B cell (primary cell): Measurements from ENCODE around the gene CAPN5. TPM values are rescaled to one million over a fixed set of nuclear protein-coding genes. Genes with fewer than 3 reads are reported as not detected.

Source experiments
- ATAC-seq: fragments of 200-7000 bp; cut with Tn5 transposase; one replicate; pipeline ENCODE4 v1.10.0; 2021; ENCODE audit warnings: low read depth, mild to moderate bottlenecking, moderate number of reproducible peaks, moderate library complexity
- CTCF ChIA-PET: fragments of 350-600 bp; sonication (Branson Sonifier 250); formaldehyde crosslinking; loops from one replicate; lab custom pipeline; 2021; ENCODE audit warnings: antibody characterized with exemption, inconsistent platforms; lab: Charles Lee
- POLR2A ChIA-PET: fragments of 350-600 bp; sonication (Branson Sonifier 250); formaldehyde crosslinking; loops from one replicate; lab custom pipeline; 2021; ENCODE audit warnings: antibody characterized with exemption; lab: Charles Lee
- DNase-seq: peaks from one replicate; pipeline ENCODE4 v3.0.0; 2013
- H2AFZ ChIP-seq: 2 replicates; pipeline ENCODE4 v1.6.1; 2012; ENCODE audit warnings: mild to moderate bottlenecking, low read depth, low read length; ENCODE audit not compliant: insufficient read depth, poor library complexity, severe bottlenecking
- H3K27ac ChIP-seq, 2 donors: 1 replicate in 1 of 2; 2 replicates in 1 of 2; pipeline ENCODE4 v1.5.1; 2012 to 2013; ENCODE audit warnings: low read length in 2 of 2, mild to moderate bottlenecking in 2 of 2, moderate library complexity in 1 of 2
- H3K27me3 ChIP-seq, 4 experiments: fragments of 200-600 bp in 1 of 4; sonication (generic) in 1 of 4; replicated peaks in 1 of 4; 1 replicate in 2 of 4; 2 replicates in 2 of 4; pipeline versions ENCODE4 v1.6.1 to v1.7.0; 2013 to 2016; ENCODE audit warnings: low read length in 3 of 4, mild to moderate bottlenecking in 2 of 4, mixed read lengths in 1 of 4, moderate library complexity in 1 of 4; ENCODE audit not compliant: insufficient read depth in 4 of 4, control insufficient read depth in 3 of 4; ENCODE audit errors: control extremely low read depth in 1 of 4
- H3K36me3 ChIP-seq, 2 experiments: replicated peaks in 1 of 2; 1 replicate in 1 of 2; 2 replicates in 1 of 2; pipeline versions ENCODE4 v1.6.1 to v1.7.1; 2013; ENCODE audit warnings: low read length in 1 of 2; ENCODE audit not compliant: insufficient read depth in 2 of 2, control insufficient read depth in 1 of 2; ENCODE audit errors: control extremely low read depth in 1 of 2, extremely low read depth in 1 of 2
- H3K4me1 ChIP-seq, 2 donors: fragments of 200-600 bp in 1 of 2; sonication (generic) in 1 of 2; 1 replicate in 1 of 2; 2 replicates in 1 of 2; pipeline versions ENCODE4 v1.5.1 to v1.6.1; 2013 to 2017; ENCODE audit warnings: low read length in 2 of 2; ENCODE audit not compliant: control insufficient read depth in 2 of 2, insufficient read depth in 2 of 2
- H3K4me2 ChIP-seq: replicated peaks from 2 replicates; pipeline ENCODE3; 2012; ENCODE audit warnings: mild to moderate bottlenecking, low read depth, low read length; ENCODE audit not compliant: poor library complexity, severe bottlenecking
- H3K4me3 ChIP-seq, 5 experiments: fragments of 200-600 bp in 1 of 5; sonication (generic) in 1 of 5; 1 replicate in 3 of 5; 2 replicates in 2 of 5; pipeline versions ENCODE4 v1.5.1 to v1.7.0; 2011 to 2016; ENCODE audit warnings: low read length in 4 of 5, mild to moderate bottlenecking in 4 of 5, low read depth in 2 of 5, control low read depth in 1 of 5, moderate library complexity in 1 of 5; ENCODE audit not compliant: insufficient read depth in 1 of 5; ENCODE audit errors: control extremely low read depth in 1 of 5, extremely low read depth in 1 of 5
- H3K79me2 ChIP-seq: fragments of 200-600 bp; sonication (generic); one replicate; pipeline ENCODE4 v1.6.0; 2016; ENCODE audit warnings: low read length; ENCODE audit not compliant: control insufficient read depth, insufficient read depth
- H3K9ac ChIP-seq: fragments of 200-600 bp; sonication (generic); 2 replicates; pipeline ENCODE4 v1.6.1; 2017; ENCODE audit warnings: mild to moderate bottlenecking, low read length, moderate library complexity
- H3K9me3 ChIP-seq, 3 donors: one replicate each; pipeline versions ENCODE4 v1.6.1 to v1.7.1; 2013; ENCODE audit warnings: low read length in 2 of 3; ENCODE audit not compliant: control insufficient read depth in 2 of 3, insufficient read depth in 1 of 3; ENCODE audit errors: control extremely low read depth in 1 of 3
- H4K20me1 ChIP-seq: 2 replicates; pipeline ENCODE4 v1.6.0; 2012; ENCODE audit warnings: mild to moderate bottlenecking, low read length; ENCODE audit not compliant: insufficient read depth, control insufficient read depth, poor library complexity, severe bottlenecking
- H3K27ac Mint-ChIP-seq: one replicate; pipeline ENCODE4 v1.8.0; 2021; ENCODE audit warnings: mixed read lengths
- H3K27me3 Mint-ChIP-seq: one replicate; pipeline ENCODE4 v1.8.0; 2021; ENCODE audit warnings: mixed read lengths
- H3K4me1 Mint-ChIP-seq: one replicate; pipeline ENCODE4 v1.8.0; 2021; ENCODE audit warnings: mixed read lengths
- H3K4me3 Mint-ChIP-seq: one replicate; pipeline ENCODE4 v1.8.0; 2021; ENCODE audit warnings: mixed read lengths
- H3K9me3 Mint-ChIP-seq: one replicate; pipeline ENCODE4 v1.8.0; 2022; ENCODE audit warnings: mixed read lengths; ENCODE audit not compliant: insufficient read depth
- EZH2 ChIP-seq: IDR thresholded peaks from 2 replicates; pipeline ENCODE4 v1.6.1; 2012; ENCODE audit warnings: borderline replicate concordance, low read depth, mild to moderate bottlenecking, moderate library complexity, low read length; ENCODE audit not compliant: insufficient read depth, poor library complexity, severe bottlenecking
- WGBS: methylation state at CpG from one replicate; pipeline ENCODE4 v1.1.5; 2013; ENCODE audit warnings: missing lambda C conversion rate; ENCODE audit not compliant: insufficient coverage; 5-methylcytosine and 5-hydroxymethylcytosine counted together
- intact Hi-C: fragments of 100-400 bp; cut with micrococcal nuclease; formaldehyde crosslinking; loops from one replicate; pipeline ENCODE4 v1.10.0; 2022
- polyA plus RNA-seq: library from polyadenylated mRNA; depleted of rRNA; stranded (reverse); fragments of >200 nt; gene quantifications from 2 replicates; pipeline ENCODE4 v1.2.3, GENCODE V29; 2012
- total RNA-seq, 2 donors: library from RNA; stranded (reverse); fragments of 120-200 nt in 1 of 2; gene quantifications; 1 replicate in 1 of 2; 2 replicates in 1 of 2; pipeline versions ENCODE4 v1.2.3 to v1.2.4, GENCODE V29; 2013 to 2022
- TF ChIP-seq, protein P1 (sequence below): fragments of 200-600 bp; IDR thresholded peaks from one replicate; pipeline ENCODE4 v1.8.0; 2022; ENCODE audit warnings: antibody characterized with exemption, mild to moderate bottlenecking

Gene CAPN5
- total and polyA plus RNA-seq, 2 donors (not counting 1 experiment from before 2014, with no cell fraction given) = 0.74 to 0.78 TPM

- no peak overlapping the region for H3K9ac ChIP-seq
- ChIA-PET POLR2A (interaction anchor here (0.7 kb wide), 1 partner anchor 22 kb away, joined by 3 read pairs; no protein-coding TSS in a partner anchor), CTCF (no interaction called here)
- H3K4me3 ChIP-seq = no peak overlapping the region
- H3K9me3 ChIP-seq = no peaks in the 10 kb centered on the region
- H3K79me2 ChIP-seq = no peaks in the 10 kb centered on the region
- intact Hi-C loops = loop anchor here (5.0 kb wide), 3 partner anchors 343 to 928 kb away; partner anchors contain the start of gene PAK1
- H4K20me1 ChIP-seq = no peaks in the 10 kb centered on the region
- 85% methylated on average over 5 of the region's 6 CpGs for WGBS
- Mint-ChIP-seq H3K4me1 (peaks cover 17% of the 10 kb centered on the region), H3K4me3 (peak overlapping the region; percentile 20), H3K9me3 (no peaks in the 10 kb centered on the region), H3K27ac (no peak overlapping the region), H3K27me3 (peaks cover 7% of the 10 kb centered on the region)
- no peak overlapping the region for H3K4me2 ChIP-seq
- H2AFZ ChIP-seq = no peak overlapping the region
- H3K27me3 ChIP-seq = peaks cover 0 to 3% (median 0%) of the 10 kb centered on the region in 4 experiments
- no peaks in the 10 kb centered on the region for H3K36me3 ChIP-seq
- peaks cover 11 to 23% of the 10 kb centered on the region in 2 donors for H3K4me1 ChIP-seq
- TF ChIP-seq, protein P1, sequence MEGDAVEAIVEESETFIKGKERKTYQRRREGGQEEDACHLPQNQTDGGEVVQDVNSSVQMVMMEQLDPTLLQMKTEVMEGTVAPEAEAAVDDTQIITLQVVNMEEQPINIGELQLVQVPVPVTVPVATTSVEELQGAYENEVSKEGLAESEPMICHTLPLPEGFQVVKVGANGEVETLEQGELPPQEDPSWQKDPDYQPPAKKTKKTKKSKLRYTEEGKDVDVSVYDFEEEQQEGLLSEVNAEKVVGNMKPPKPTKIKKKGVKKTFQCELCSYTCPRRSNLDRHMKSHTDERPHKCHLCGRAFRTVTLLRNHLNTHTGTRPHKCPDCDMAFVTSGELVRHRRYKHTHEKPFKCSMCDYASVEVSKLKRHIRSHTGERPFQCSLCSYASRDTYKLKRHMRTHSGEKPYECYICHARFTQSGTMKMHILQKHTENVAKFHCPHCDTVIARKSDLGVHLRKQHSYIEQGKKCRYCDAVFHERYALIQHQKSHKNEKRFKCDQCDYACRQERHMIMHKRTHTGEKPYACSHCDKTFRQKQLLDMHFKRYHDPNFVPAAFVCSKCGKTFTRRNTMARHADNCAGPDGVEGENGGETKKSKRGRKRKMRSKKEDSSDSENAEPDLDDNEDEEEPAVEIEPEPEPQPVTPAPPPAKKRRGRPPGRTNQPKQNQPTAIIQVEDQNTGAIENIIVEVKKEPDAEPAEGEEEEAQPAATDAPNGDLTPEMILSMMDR = no peak
- no peak for TF ChIP-seq EZH2
- ATAC-seq (no peak), DNase-seq (no peak)
- H3K27ac ChIP-seq = no peak overlapping the region
Observed at GRCh38 chr11:77069336-77069968, 2.7 kb downstream of the CAPN5 start.

DNA sequence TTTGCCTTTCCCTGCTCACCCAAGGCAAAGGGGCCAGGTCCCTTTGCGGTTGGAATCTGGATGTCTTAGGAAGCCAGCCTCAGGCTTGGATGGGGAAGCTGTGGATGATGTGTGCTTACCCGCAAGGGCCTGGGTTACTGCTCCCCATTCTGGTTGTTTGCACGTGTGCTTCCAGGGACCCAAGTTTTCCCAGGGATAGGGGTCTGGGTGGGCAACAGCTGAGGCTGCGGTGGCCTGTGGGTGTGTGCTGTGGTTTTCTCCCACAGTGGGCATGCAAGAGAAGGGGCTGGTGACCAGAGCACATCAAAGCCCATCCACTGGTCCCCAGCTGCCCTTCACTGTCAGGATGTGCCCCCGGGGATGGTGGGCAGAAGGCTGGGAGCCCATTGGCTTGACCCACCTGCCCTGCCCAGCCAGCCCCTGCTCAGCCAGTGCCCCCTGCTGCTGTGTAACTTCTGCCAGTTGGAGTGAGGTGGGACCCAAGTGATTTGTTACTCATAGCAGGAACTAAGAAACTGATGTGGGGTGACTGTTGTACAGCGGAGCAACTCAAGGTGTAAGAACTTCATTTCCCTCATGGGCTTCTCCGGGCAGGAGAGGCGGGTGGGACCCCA lies 3.3 kb downstream of the CAPN5 start:
- DNase-seq (no peak), ATAC-seq (no peak)
- H3K9ac ChIP-seq = no peak overlapping the region
- no peaks in the 10 kb centered on the region for H4K20me1 ChIP-seq
- peaks cover 11 to 23% of the 10 kb centered on the region in 2 donors for H3K4me1 ChIP-seq
- POLR2A ChIA-PET = interaction anchor here (0.7 kb wide), 1 partner anchor 23 kb away, joined by 3 read pairs; no protein-coding TSS in a partner anchor
- intact Hi-C loops = loop anchor here (5.0 kb wide), 3 partner anchors 342 to 927 kb away; partner anchors contain the start of gene PAK1
- H2AFZ ChIP-seq = no peak overlapping the region
- TF ChIP-seq, protein P1 = no peak
- TF ChIP-seq EZH2 = no peak
- H3K9me3 Mint-ChIP-seq = no peaks in the 10 kb centered on the region
- H3K4me2 ChIP-seq = no peak overlapping the region
- CTCF ChIA-PET = interaction anchor here (0.8 kb wide), 1 partner anchor 21 kb away, joined by 3 read pairs; no protein-coding TSS in a partner anchor
- 89% methylated on average over 5 of the region's 8 CpGs for WGBS
- no peaks in the 10 kb centered on the region for H3K79me2 ChIP-seq
- H3K27ac ChIP-seq = no peak overlapping the region
- no peak overlapping the region for H3K27ac Mint-ChIP-seq
- H3K4me3 ChIP-seq = no peak overlapping the region
- peaks cover 17% of the 10 kb centered on the region for H3K4me1 Mint-ChIP-seq
- no peaks in the 10 kb centered on the region for H3K9me3 ChIP-seq
- H3K27me3 Mint-ChIP-seq = peaks cover 7% of the 10 kb centered on the region
- H3K4me3 Mint-ChIP-seq = no peak overlapping the region
- H3K27me3 ChIP-seq = peaks cover 0 to 3% (median 0%) of the 10 kb centered on the region in 4 experiments
- H3K36me3 ChIP-seq = no peaks in the 10 kb centered on the region
